T1000 (cell line): Measurements from ENCODE around the gene EYA2.
"Not testable (repeated sequence)": the region's sequence is repeated elsewhere in the genome, so short reads cannot be mapped to it uniquely, and the experiment has no call there.

ENCODE experiments used
- DNase-seq: peaks from one replicate; lab custom pipeline; 2025; ENCODE audit warnings: mixed read lengths; lab: John Stamatoyannopoulos, UW

The EYA2 gene

GRCh38 chr20:46897328-46897880, 2.8 kb downstream of the EYA2 start:
- DNase-seq, result no peak

- DNase-seq, result no peak
Measured at GRCh38 chr20:46898423-46898822, 3.8 kb downstream of the EYA2 start.

GRCh38 chr20:46899621-46900020, 5.0 kb downstream of the EYA2 start:
- DNase-seq, result no peak

GRCh38 chr20:46900086-46900485, 5.4 kb downstream of the EYA2 start:
- no peak for DNase-seq

- DNase-seq, result no peak
Measured at GRCh38 chr20:46900826-46901225, 6.2 kb downstream of the EYA2 start.

GRCh38 chr20:46901638-46902037, 7.0 kb downstream of the EYA2 start:
- DNase-seq, result no peak

GRCh38 chr20:46903256-46903655, 8.6 kb downstream of the EYA2 start:
- DNase-seq, result no peak

- DNase-seq, result no peak
Measured at GRCh38 chr20:46903937-46904336, 9.3 kb downstream of the EYA2 start.

GRCh38 chr20:46905364-46906125, 10.9 kb downstream of the EYA2 start:
- DNase-seq, result no peak

GRCh38 chr20:46913329-46914044, 18.8 kb downstream of the EYA2 start:
- DNase-seq, result no peak

GRCh38 chr20:46914789-46915379, 20.2 kb downstream of the EYA2 start:
- DNase-seq, result no peak

GRCh38 chr20:46915575-46916257, 21.1 kb downstream of the EYA2 start:
- no peak for DNase-seq

- DNase-seq, result no peak
Measured at GRCh38 chr20:46916258-46916603, 21.6 kb downstream of the EYA2 start.

- DNase-seq, result no peak
Measured at GRCh38 chr20:46917155-46917554, 22.5 kb downstream of the EYA2 start.

GRCh38 chr20:46920114-46920513, 25.5 kb downstream of the EYA2 start:
- DNase-seq, result no peak

GRCh38 chr20:46922841-46923240, 28.2 kb downstream of the EYA2 start:
- DNase-seq, result not testable (repeated sequence)

GRCh38 chr20:46923550-46923949, 28.9 kb downstream of the EYA2 start:
- DNase-seq, result no peak

GRCh38 chr20:46928580-46929132, 34.0 kb downstream of the EYA2 start:
- DNase-seq, result no peak

- DNase-seq, result no peak
Measured at GRCh38 chr20:46929902-46930301, 35.3 kb downstream of the EYA2 start.

- no peak for DNase-seq
Measured at GRCh38 chr20:46930640-46931339, 36.1 kb downstream of the EYA2 start.

GRCh38 chr20:46931699-46932098, 37.1 kb downstream of the EYA2 start:
- no peak for DNase-seq
